MM.1S (cell line): Measurements from ENCODE around the gene FOXP1.

Experiments
- DNase-seq: peaks from one replicate; pipeline ENCODE4 v3.0.0-alpha.2; 2015
- H2AFZ ChIP-seq: fragments of 300-600 bp; sonication (generic); 2 replicates; pipeline ENCODE4 v1.6.0; 2016; ENCODE audit warnings: antibody characterized with exemption, low read length
- H3F3A ChIP-seq: fragments of 300-600 bp; sonication (generic); 2 replicates; pipeline ENCODE4 v1.6.1; 2016; ENCODE audit warnings: mild to moderate bottlenecking, antibody characterized with exemption, low read length, moderate library complexity, mixed read lengths; ENCODE audit not compliant: insufficient read depth
- H3K27ac ChIP-seq: fragments of 300-600 bp; sonication (generic); 2 replicates; pipeline ENCODE4 v1.5.1; 2016; ENCODE audit warnings: mild to moderate bottlenecking, low read length
- H3K27me3 ChIP-seq: fragments of 300-600 bp; sonication (generic); replicated peaks from 2 replicates; pipeline ENCODE4 v1.6.0; 2016; ENCODE audit warnings: low read length; ENCODE audit not compliant: insufficient read depth
- H3K36me3 ChIP-seq: fragments of 300-600 bp; sonication (generic); replicated peaks from 2 replicates; pipeline ENCODE4 v1.6.1; 2016; ENCODE audit warnings: mild to moderate bottlenecking, low read length, mixed read lengths; ENCODE audit not compliant: insufficient read depth
- H3K4me1 ChIP-seq: fragments of 300-600 bp; sonication (generic); 2 replicates; pipeline ENCODE4 v1.6.1; 2016; ENCODE audit warnings: low read length, mixed read lengths
- H3K4me2 ChIP-seq: fragments of 300-600 bp; sonication (generic); 2 replicates; pipeline ENCODE4 v1.6.0; 2016; ENCODE audit warnings: low read depth, low read length
- H3K4me3 ChIP-seq: fragments of 300-600 bp; sonication (generic); 2 replicates; pipeline ENCODE4 v1.5.1; 2016; ENCODE audit warnings: low read length, mixed read lengths
- H3K79me2 ChIP-seq: fragments of 300-600 bp; sonication (generic); 2 replicates; pipeline ENCODE4 v1.6.1; 2016; ENCODE audit warnings: mixed run types, low read length, mixed read lengths
- H3K9ac ChIP-seq: fragments of 300-600 bp; sonication (generic); 2 replicates; pipeline ENCODE4 v1.6.1; 2016; ENCODE audit warnings: low read length, mixed read lengths
- H3K9me2 ChIP-seq: fragments of 300-600 bp; sonication (generic); replicated peaks from 2 replicates; pipeline ENCODE4 v1.6.1; 2016; ENCODE audit warnings: mild to moderate bottlenecking, low read length, mixed read lengths; ENCODE audit not compliant: insufficient read depth
- H3K9me3 ChIP-seq: fragments of 300-600 bp; sonication (generic); replicated peaks from 2 replicates; pipeline ENCODE4 v1.6.1; 2016; ENCODE audit warnings: mild to moderate bottlenecking, low read length, mixed read lengths; ENCODE audit not compliant: insufficient read depth
- H4K20me1 ChIP-seq: fragments of 300-600 bp; sonication (generic); 2 replicates; pipeline ENCODE4 v1.6.1; 2016; ENCODE audit warnings: mild to moderate bottlenecking, low read length, moderate library complexity, mixed read lengths; ENCODE audit not compliant: insufficient read depth
- EZH2 ChIP-seq: fragments of 300-600 bp; sonication (generic); optimal IDR thresholded peaks from 2 replicates; pipeline ENCODE3; 2017; ENCODE audit warnings: low read depth, mild to moderate bottlenecking, antibody characterized with exemption, low read length, mixed read lengths
- EZH2phosphoT487 ChIP-seq: fragments of 300-600 bp; sonication (generic); IDR thresholded peaks from 2 replicates; pipeline ENCODE4 v1.6.1; 2018; ENCODE audit warnings: antibody characterized with exemption, low read length
- TF ChIP-seq, protein P1 (sequence below): fragments of 300-600 bp; sonication (generic); IDR thresholded peaks from 2 replicates; pipeline ENCODE4 v1.5.1; 2016; ENCODE audit warnings: antibody characterized with exemption, low read length, mixed read lengths

The FOXP1 gene

DNA sequence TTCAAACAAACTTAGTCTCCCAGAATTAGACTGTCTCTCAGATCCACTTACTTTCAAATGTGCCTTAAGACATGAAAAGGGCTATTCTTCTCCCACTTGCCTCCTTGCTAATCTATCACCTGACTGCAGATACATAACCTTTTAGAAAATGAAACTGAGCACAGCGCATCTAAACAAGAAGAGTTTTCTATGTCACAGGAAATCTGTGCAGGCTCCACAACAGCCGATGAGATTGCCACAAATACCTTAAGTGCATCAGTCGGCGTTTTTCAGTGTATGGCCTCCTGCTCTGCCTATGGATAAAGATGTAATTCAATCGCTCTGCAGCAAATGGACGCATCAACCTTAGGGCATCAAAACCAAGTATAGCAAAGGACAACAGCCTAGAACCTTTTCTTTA, 544.2 kb downstream of the FOXP1 start:
- Histone ChIP-seq H3K4me2 (peak overlapping the region; percentile 69), H3K4me1 (peaks cover 27% of the 10 kb centered on the region), H2AFZ (0 out of 2 replicates have a peak overlapping the region, but pooled peaks have one; percentile 4), H3K27me3 (no peaks in the 10 kb centered on the region), H4K20me1 (no peaks in the 10 kb centered on the region), H3K9me3 (no peaks in the 10 kb centered on the region), H3K4me3 (peak overlapping the region; percentile 28; the same call in 1 of the 2 replicates), H3F3A (peaks cover 19% of the 10 kb centered on the region), H3K36me3 (peaks cover 13% of the 10 kb centered on the region; the same call in 1 of the 2 replicates), H3K9me2 (no peaks in the 10 kb centered on the region), H3K79me2 (peaks cover 71% of the 10 kb centered on the region), H3K27ac (peak overlapping the region; percentile 90), H3K9ac (peak overlapping the region; percentile 51)
- DNase-seq, result peak; percentile 93
- TF ChIP-seq EZH2, result no peak
- TF ChIP-seq EZH2phosphoT487, result no peak
- TF ChIP-seq, protein P1, sequence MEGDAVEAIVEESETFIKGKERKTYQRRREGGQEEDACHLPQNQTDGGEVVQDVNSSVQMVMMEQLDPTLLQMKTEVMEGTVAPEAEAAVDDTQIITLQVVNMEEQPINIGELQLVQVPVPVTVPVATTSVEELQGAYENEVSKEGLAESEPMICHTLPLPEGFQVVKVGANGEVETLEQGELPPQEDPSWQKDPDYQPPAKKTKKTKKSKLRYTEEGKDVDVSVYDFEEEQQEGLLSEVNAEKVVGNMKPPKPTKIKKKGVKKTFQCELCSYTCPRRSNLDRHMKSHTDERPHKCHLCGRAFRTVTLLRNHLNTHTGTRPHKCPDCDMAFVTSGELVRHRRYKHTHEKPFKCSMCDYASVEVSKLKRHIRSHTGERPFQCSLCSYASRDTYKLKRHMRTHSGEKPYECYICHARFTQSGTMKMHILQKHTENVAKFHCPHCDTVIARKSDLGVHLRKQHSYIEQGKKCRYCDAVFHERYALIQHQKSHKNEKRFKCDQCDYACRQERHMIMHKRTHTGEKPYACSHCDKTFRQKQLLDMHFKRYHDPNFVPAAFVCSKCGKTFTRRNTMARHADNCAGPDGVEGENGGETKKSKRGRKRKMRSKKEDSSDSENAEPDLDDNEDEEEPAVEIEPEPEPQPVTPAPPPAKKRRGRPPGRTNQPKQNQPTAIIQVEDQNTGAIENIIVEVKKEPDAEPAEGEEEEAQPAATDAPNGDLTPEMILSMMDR, result no peak

DNA sequence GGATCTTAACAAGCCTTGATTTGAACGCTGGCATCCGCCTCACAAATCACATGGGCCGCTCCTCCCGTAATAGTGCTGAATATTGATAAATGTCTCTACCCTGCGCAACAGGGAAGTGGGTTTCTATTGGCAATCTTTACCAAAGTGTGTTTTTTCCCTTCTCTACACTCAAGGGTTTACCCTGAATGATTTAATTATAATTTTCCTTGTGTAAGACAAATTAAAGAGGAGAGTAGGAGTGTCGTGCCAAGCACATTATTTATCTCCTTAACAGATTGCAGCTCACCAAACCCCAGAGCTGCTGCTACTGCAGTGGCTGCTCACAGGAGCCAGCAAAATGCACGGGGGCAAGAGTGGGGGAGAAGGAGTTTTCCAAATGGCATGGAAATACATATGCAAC, 545.8 kb downstream of the FOXP1 start:
- no peaks in the 10 kb centered on the region for H3K9me3 ChIP-seq
- no peak for DNase-seq
- no peak overlapping the region for H3K4me2 ChIP-seq
- peaks cover 27% of the 10 kb centered on the region for H3K4me1 ChIP-seq
- 0 out of 2 replicates have a peak, but pooled peaks cover 13% of the 10 kb centered on the region for H3K36me3 ChIP-seq
- H3K4me3 ChIP-seq, result no peak overlapping the region
- no peaks in the 10 kb centered on the region for H3K27me3 ChIP-seq
- TF ChIP-seq EZH2phosphoT487, result no peak
- TF ChIP-seq, protein P1, result no peak
- no peak for TF ChIP-seq EZH2
- no peak overlapping the region for H3K27ac ChIP-seq
- H3K9ac ChIP-seq, result no peak overlapping the region
- H3F3A ChIP-seq, result peaks cover 19% of the 10 kb centered on the region
- H2AFZ ChIP-seq, result no peak overlapping the region
- peaks cover 73% of the 10 kb centered on the region for H3K79me2 ChIP-seq
- no peaks in the 10 kb centered on the region for H4K20me1 ChIP-seq
- no peaks in the 10 kb centered on the region for H3K9me2 ChIP-seq

DNA sequence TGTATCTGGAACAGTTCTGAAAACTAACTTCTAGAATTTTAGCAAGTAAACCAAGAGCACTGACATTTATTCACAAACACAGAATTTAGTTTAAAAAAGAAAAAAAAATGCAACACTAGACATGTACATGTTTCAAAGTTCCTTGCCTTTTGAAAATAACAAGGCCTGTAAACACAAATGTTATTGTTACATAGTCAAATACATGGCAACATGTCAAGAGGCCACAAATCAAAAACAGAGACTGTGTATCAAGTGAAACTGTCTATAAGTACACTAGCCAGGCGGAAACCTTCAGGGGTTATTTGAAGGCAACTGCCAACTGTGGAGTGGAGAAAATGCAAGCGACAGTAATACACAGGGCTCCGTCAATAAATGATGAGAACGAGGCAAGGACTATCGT, 547.6 kb downstream of the FOXP1 start:
- Histone ChIP-seq H4K20me1 (no peaks in the 10 kb centered on the region), H3K4me1 (peaks cover 24% of the 10 kb centered on the region), H3F3A (peaks cover 19% of the 10 kb centered on the region), H3K79me2 (peaks cover 75% of the 10 kb centered on the region), H2AFZ (no peak overlapping the region), H3K9me3 (no peaks in the 10 kb centered on the region), H3K9me2 (no peaks in the 10 kb centered on the region), H3K36me3 (0 out of 2 replicates have a peak, but pooled peaks cover 9% of the 10 kb centered on the region), H3K4me3 (no peak overlapping the region), H3K27me3 (no peaks in the 10 kb centered on the region), H3K27ac (no peak overlapping the region), H3K4me2 (no peak overlapping the region), H3K9ac (no peak overlapping the region)
- TF ChIP-seq, protein P1, result no peak
- TF ChIP-seq EZH2, result no peak
- no peak for TF ChIP-seq EZH2phosphoT487
- no peak for DNase-seq
